Hematopoietic multipotent progenitor cell treated with erythropoietin and hydrocortisone succinate and interleukin-3 and kit ligand, for 8 days (in vitro differentiated cells): ENCODE measurements around the gene NPLOC4.

Experiments
- DNase-seq: peaks from one replicate; pipeline ENCODE4 v3.0.0-alpha.2; 2015

NPLOC4 gene

GRCh38 chr17:81582749-81583148, 54.2 kb downstream of the NPLOC4 start:
- no peak for DNase-seq

DNA sequence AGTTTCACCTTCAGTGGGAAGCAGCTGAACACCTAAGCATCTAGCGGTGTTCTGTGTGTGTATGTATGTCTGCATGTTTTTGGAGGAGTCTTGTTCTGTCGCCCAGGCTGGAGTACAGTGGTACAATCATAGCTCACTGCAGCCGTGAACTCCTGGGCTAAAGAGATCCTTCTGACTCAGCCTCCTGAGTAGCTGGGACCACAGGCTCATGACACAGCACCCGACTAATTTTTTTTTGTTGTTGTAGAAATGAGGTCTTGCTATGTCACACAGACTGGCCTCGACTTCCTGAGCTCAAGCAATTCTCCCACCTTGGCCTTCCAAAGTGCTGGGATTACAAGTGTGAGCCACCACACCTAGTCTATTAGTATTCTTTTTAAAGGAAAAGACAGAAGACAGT, 54.6 kb downstream of the NPLOC4 start:
- DNase-seq, result no peak

DNA sequence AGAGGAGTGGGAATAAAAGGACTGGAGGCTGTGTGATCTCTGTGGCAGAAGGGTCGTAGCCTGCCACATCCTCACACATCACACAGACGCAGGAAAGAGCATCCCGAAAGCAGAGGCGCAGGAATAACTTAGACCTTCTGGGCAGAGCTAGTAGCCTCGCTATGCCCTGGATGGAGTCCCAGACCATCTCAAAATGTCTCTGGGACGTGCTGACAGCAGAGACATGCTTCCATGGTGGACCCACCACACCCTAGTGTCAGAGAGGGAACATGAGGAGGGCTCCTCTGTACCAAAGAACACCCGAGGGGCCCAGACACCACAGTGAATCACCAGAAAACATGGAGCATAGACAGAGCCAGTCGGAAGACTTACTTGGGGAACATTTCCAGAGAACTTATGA, 55.2 kb downstream of the NPLOC4 start:
- DNase-seq, result no peak

GRCh38 chr17:81580481-81580880, 56.4 kb downstream of the NPLOC4 start:
- DNase-seq, result peak; percentile 36

- peak; percentile 33 for DNase-seq
Observed at GRCh38 chr17:81579821-81580321, 57.0 kb downstream of the NPLOC4 start.

DNA sequence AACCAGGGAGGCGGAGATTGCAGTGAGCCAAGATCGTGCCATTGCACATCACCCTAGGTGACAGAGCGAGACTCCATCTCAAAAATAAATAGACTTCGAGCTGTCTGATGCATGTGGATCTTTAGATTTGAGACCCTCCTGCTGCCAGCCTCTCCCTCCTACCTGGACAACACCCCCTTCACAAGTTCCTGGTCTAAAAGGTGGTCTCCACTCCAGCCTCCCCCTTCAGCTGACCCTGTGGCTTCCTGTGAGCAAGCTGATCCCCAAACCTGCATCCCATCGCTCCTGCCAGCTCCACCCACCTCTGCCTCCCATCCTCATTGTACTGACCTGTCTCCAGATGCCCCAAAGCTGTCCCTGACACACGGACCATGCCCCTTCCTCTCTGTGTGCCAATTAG, 57.6 kb downstream of the NPLOC4 start:
- no peak for DNase-seq

DNA sequence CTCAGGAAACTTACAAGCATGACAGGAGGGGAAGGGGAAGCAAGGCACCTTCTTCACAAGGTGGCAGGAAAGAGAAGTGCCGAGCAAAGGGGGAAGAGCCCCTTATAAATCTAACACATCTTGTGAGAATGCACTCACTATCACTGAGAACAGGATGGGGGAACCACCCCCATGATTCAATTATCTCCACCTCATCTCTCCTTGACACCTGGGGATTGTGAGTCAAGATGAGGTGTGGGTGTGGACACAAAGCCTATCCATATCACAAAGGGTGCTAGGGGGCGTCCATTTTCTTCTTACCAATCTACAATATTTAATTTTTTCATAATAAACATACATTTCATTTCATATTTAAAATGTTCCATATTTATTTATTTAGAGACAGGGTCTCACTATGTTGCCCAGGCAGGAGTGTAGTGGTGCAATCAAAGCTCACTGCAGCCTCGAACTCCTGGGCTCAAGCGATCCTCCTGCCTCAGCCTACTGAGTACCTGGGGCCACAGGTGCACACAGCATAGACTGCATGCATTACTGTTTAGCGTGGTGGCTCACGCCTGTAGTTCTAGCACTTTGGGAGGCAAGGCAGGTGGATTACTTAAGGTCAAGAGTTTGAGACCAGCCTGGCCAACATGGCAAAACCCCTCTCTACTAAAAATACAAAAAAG, 58.2 kb downstream of the NPLOC4 start:
- DNase-seq, result peak; percentile 17

GRCh38 chr17:81578038-81578441, 58.9 kb downstream of the NPLOC4 start:
- DNase-seq, result no peak

GRCh38 chr17:81577278-81578000, 59.5 kb downstream of the NPLOC4 start:
- DNase-seq, result no peak

DNA sequence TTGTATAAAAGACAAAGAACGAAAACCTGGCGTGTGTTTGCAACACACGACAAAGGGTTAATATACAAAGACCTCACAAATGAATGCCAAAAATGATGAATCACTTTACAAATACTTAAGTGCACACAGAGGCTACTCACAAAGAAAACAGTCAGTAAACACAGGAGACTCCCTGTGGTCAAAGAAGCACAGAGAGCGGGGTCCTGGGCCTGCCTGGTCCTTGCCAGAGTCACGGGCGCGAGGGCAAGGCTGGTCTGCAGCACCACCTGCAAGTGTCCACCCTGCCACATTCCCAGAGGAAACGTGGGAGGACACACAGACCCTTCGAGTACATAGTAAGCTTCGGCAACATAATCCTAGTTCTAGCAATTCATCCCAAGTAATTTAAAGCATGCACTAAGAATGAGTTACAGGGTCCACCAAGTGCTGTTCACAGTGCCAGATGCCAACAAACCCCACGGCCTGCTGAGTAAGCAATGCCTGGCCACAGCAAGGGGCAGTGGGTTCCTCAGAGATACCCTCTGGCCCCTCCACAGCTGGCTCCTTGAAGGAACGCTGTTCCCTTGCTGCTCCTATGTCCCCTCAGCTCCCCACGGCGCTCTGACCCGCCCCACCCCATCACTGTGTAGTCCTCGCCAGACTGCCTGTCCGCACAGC, 60.2 kb downstream of the NPLOC4 start:
- DNase-seq, result no peak

- no peak for DNase-seq
Observed at GRCh38 chr17:81575836-81576235, 61.1 kb downstream of the NPLOC4 start.

DNA sequence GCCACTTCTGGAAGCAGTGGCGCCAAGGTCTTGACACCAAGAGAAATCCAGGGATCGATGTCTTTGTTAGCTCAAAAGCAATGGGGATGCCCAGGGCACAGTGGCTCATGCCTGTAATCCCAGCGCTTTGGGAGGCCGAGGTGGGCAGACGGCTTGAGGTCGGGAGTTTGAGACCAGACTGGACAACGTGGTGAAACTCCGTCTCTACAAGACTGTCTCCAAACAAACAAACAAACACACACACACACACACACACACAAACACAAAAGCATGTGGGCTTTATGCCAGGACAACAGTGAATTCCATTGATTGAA, 62.3 kb downstream of the NPLOC4 start:
- DNase-seq, result no peak

GRCh38 chr17:81573794-81574642, 62.9 kb downstream of the NPLOC4 start:
- no peak for DNase-seq

DNA sequence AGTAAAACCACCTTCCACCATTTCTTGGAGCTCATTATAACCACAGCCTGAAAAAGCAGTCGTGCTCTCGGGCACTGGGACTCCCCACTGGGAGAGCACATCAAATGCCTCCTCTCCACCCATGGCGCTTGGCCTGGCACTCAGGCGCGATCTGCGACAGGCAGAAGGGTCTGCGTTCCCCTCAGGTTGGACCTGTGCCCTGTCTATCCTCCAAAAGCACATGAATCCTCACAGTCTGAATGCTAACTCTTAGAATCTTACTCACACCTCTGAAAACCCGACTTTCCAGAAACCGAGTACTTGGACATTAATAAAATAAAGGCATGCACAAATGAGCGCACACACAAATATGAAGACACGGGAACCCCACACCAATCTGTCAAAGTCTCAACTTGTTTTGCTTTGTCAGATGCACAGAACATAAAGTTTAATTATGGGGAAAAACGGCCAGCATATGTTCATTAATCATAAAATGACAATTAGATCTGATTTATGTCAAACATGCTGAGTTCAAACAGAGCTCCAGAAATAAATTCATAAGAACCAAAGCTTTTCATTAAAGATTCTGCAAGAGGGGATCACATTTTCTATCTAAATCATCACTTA, 64.2 kb downstream of the NPLOC4 start:
- no peak for DNase-seq

GRCh38 chr17:81570964-81571363, 65.9 kb downstream of the NPLOC4 start:
- no peak for DNase-seq

DNA sequence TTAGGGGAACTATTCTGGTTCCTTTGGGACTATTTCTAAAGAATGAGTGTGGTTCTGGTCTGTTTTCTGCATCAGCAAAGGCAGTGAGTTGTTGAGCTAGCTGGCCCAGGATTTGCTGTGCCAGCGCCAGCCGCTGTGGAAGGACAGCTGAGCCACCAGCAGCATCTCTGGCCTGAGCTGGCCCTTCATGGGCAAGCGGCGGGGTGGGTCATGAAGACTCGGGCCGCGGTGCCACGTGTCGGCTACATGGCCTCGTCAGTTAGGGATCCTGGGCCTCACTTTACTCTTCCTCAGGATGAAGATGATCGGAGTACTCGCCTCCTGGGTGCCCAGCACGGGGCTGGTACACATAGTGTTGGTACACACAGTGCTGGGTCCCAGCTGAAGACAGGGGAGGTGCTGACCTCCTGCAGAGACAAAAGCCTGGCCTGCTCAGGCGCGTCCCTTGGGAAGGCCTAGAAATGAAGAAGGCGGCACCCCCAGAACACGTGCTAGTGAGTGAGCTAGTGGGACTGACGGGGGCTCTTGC, 66.9 kb downstream of the NPLOC4 start:
- DNase-seq, result no peak

DNA sequence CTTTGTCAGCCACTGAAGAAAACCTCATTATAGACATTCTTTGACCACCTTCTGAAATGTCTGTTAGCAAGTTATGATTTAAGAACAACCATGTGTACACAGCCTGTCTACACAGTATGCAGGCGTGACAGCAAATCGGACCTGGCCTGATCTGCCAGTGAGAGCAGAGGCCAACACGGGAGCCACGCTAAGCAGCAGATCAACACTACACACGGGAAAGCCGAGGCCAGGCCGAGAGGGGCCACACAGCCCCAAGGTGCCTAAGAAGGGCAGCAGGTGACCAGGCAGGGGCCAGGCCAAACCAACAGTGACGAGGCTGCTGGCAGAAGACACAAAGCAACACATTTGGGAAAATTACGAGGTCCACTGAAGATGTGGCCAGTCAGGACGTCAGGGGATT, 68.5 kb downstream of the NPLOC4 start:
- DNase-seq, result no peak

DNA sequence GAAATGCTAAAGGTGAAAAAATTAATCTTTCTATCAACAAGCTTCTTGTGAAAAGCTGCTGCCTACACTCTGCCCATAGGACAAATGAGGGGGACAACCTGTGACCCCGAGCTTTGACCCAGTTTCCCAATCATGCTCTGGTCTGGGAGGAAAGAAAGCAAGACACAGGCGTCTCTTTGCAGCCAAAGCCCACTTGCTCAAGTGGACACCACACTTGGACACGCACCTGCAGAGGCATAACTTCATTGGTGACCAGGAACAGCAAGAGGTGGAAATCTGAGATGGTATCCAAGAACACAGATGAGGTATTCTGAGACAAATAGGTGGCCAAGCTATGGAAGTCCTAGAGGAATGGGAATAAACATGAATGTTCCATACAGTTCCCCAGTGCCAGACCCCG, 69.7 kb downstream of the NPLOC4 start:
- no peak for DNase-seq

GRCh38 chr17:81566461-81567126, 70.3 kb downstream of the NPLOC4 start:
- peak; percentile 61 for DNase-seq

- no peak for DNase-seq
Observed at GRCh38 chr17:81565231-81565630, 71.7 kb downstream of the NPLOC4 start.

DNA sequence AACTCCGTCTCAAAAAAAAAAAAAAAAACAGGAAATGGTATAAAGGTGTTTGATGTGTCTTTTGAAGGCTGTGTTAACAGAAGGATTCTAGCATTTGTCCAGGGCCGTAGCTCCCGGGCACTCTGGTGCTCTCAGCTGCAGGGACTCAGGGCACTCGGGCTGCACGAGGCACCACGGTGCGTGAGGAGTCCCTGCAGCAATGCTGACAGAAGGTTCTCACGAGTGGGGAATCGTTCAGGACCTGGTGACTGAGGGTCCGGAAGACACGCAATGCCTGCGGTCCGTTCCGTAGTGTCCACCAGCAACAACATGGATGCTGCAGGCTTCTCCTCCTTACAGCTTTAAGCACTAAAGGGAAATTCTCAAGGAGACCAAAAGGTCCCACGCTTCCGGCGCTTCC, 72.1 kb downstream of the NPLOC4 start:
- DNase-seq, result no peak
